Endothelial cell of umbilical vein (primary cell): ENCODE data around the gene LY6G6C. TPM values are rescaled to one million over a fixed set of nuclear protein-coding genes. Genes with fewer than 3 reads are reported as not detected.

ENCODE experiments used
- BruUV-seq: library from RNA; stranded (reverse); fragments of 400-500 nt; replicated peaks from 2 replicates; lab custom pipeline; 2021; lab: Mats Ljungman, UMichigan
- CTCF ChIA-PET: fragments of 300-600, 350-600 bp; sonication (Branson Sonifier 250); formaldehyde crosslinking; loops from one replicate; lab custom pipeline; 2021; ENCODE audit warnings: antibody characterized with exemption, inconsistent platforms; lab: Charles Lee
- POLR2A ChIA-PET: fragments of 300-600, 350-600 bp; sonication (Branson Sonifier 250); formaldehyde crosslinking; loops from one replicate; lab custom pipeline; 2021; ENCODE audit warnings: antibody characterized with exemption, inconsistent platforms; lab: Charles Lee
- DNase-seq: peaks from one replicate; pipeline ENCODE4 v3.0.0-alpha.2; 2011; ENCODE audit warnings: low read depth, low spot score
- FAIRE-seq: peaks from 2 replicates; lab custom pipeline; 2011; peaks lifted over from hg19 to GRCh38; lab: Jason Lieb, UNC
- H2AFZ ChIP-seq: 2 replicates; pipeline ENCODE4 v1.6.0; 2012; ENCODE audit warnings: low read depth, low read length, control low read depth, inconsistent platforms
- H3K27ac ChIP-seq: 2 replicates; pipeline ENCODE4 v1.5.1; 2011; ENCODE audit warnings: low read depth, mild to moderate bottlenecking, control low read depth, low read length, moderate library complexity; ENCODE audit not compliant: insufficient read depth
- H3K27me3 ChIP-seq, 2 experiments: 2 replicates each; pipeline versions ENCODE4 v1.6.0 to v1.6.1; 2011; ENCODE audit warnings: low read length in 2 of 2, mixed read lengths in 1 of 2; ENCODE audit not compliant: control insufficient read depth in 2 of 2, insufficient read depth in 2 of 2
- H3K36me3 ChIP-seq, 2 experiments: 2 replicates in 1 of 2; 3 replicates in 1 of 2; pipeline ENCODE4 v1.5.1; 2011; ENCODE audit warnings: low read length in 2 of 2, mild to moderate bottlenecking in 1 of 2, moderate library complexity in 1 of 2; ENCODE audit not compliant: control insufficient read depth in 2 of 2, insufficient read depth in 2 of 2; ENCODE audit errors: extremely low read depth in 1 of 2
- H3K4me1 ChIP-seq: 3 replicates; pipeline ENCODE4 v1.5.1; 2011; ENCODE audit warnings: mild to moderate bottlenecking, low read length; ENCODE audit not compliant: control insufficient read depth, insufficient read depth; ENCODE audit errors: extremely low read depth
- H3K4me2 ChIP-seq: 2 replicates; pipeline ENCODE4 v1.6.1; 2011; ENCODE audit warnings: low read length, control low read depth, mixed read lengths; ENCODE audit not compliant: insufficient read depth
- H3K4me3 ChIP-seq, 3 experiments: fragments of 200-600 bp in 1 of 3; sonication (generic), shearing (Covaris generic) in 1 of 3; replicated peaks in 1 of 3; 2 replicates each; pipeline ENCODE4 v1.5.1; 2011 to 2016; ENCODE audit warnings: control low read depth in 3 of 3, low read length in 3 of 3, mild to moderate bottlenecking in 2 of 3, inconsistent platforms in 1 of 3, low read depth in 1 of 3, moderate library complexity in 1 of 3; ENCODE audit not compliant: insufficient read depth in 1 of 3
- H3K79me2 ChIP-seq: 2 replicates; pipeline ENCODE4 v1.6.0; 2012; ENCODE audit warnings: low read length, inconsistent platforms; ENCODE audit not compliant: control insufficient read depth, insufficient read depth
- H3K9ac ChIP-seq: replicated peaks from 2 replicates; pipeline ENCODE3; 2011; ENCODE audit warnings: low read length, control low read depth; ENCODE audit not compliant: insufficient read depth; ENCODE audit errors: extremely low read depth
- H3K9me1 ChIP-seq: replicated peaks from 3 replicates; pipeline ENCODE4 v1.6.0; 2011; ENCODE audit warnings: mild to moderate bottlenecking, low read length; ENCODE audit not compliant: control insufficient read depth, insufficient read depth; ENCODE audit errors: extremely low read depth
- H3K9me3 ChIP-seq: replicated peaks from 2 replicates; pipeline ENCODE4 v1.5.1; 2012; ENCODE audit warnings: low read length, inconsistent platforms; ENCODE audit not compliant: control insufficient read depth, insufficient read depth
- H4K20me1 ChIP-seq: replicated peaks from 2 replicates; pipeline ENCODE3; 2011; ENCODE audit warnings: mild to moderate bottlenecking, low read length; ENCODE audit not compliant: control insufficient read depth, insufficient read depth; ENCODE audit errors: extremely low read depth
- EZH2 ChIP-seq: IDR thresholded peaks from 2 replicates; pipeline ENCODE4 v1.6.1; 2012; ENCODE audit warnings: borderline replicate concordance, low read depth, mild to moderate bottlenecking, moderate library complexity, low read length, inconsistent platforms; ENCODE audit not compliant: severe bottlenecking
- FOS ChIP-seq: IDR thresholded peaks from 2 replicates; pipeline ENCODE4 v1.6.1; 2011; ENCODE audit warnings: mild to moderate bottlenecking, low read length, moderate library complexity, borderline replicate concordance; ENCODE audit not compliant: insufficient read depth
- GATA2 ChIP-seq: IDR thresholded peaks from 2 replicates; pipeline ENCODE4 v1.7.0; 2011; ENCODE audit warnings: low read depth, mild to moderate bottlenecking, moderate library complexity, mixed read lengths, low read length; ENCODE audit not compliant: insufficient read length, insufficient read depth
- JUN ChIP-seq: IDR thresholded peaks from 2 replicates; pipeline ENCODE4 v1.6.1; 2011; ENCODE audit warnings: borderline replicate concordance, low read depth; ENCODE audit not compliant: insufficient read length, insufficient read depth
- MYC ChIP-seq: IDR thresholded peaks from one replicate; pipeline ENCODE4 v1.6.1; 2011; ENCODE audit warnings: mild to moderate bottlenecking, low read depth, low read length
- POLR2A ChIP-seq: IDR thresholded peaks from 2 replicates; pipeline ENCODE4 v1.6.1; 2012; ENCODE audit warnings: low read depth, mild to moderate bottlenecking, control low read depth, low read length
- POLR2AphosphoS5 ChIP-seq: IDR thresholded peaks from 2 replicates; pipeline ENCODE4 v1.6.1; 2012; ENCODE audit warnings: low read depth, mild to moderate bottlenecking, control low read depth, low read length, moderate library complexity; ENCODE audit not compliant: insufficient read depth
- dilution Hi-C: fragments of 300-500 bp; cut with MboI; formaldehyde crosslinking; loops from one replicate; pipeline ENCODE4 v1.15.0; 2019; ENCODE audit warnings: low sequenced_read_pairs; ENCODE audit not compliant: extremely low pct_ligation_motif_present
- intact Hi-C: fragments of 100-400 bp; cut with micrococcal nuclease; formaldehyde crosslinking; loops from one replicate; pipeline ENCODE4 v1.10.0; 2022
- polyA plus RNA-seq, 4 experiments: library from polyadenylated mRNA; depleted of rRNA in 3 of 4; stranded (reverse) in 3 of 4; unstranded in 1 of 4; fragments of >200 nt; gene quantifications; 2 replicates each; pipeline versions ENCODE4 v1.2.1 to v1.2.3, GENCODE V29; 2011 to 2012; ENCODE audit warnings: missing spikeins in 1 of 4
- total RNA-seq: library from RNA; stranded (reverse); gene quantifications from 2 replicates; pipeline ENCODE4 v1.2.3, GENCODE V29; 2021
- TF ChIP-seq, protein P1 (sequence below), 2 donors: IDR thresholded peaks; 1 replicate in 1 of 2; 2 replicates in 1 of 2; pipeline ENCODE4 v1.5.1; 2011; ENCODE audit warnings: low read length in 2 of 2, mild to moderate bottlenecking in 2 of 2, moderate library complexity in 2 of 2, control low read depth in 1 of 2, inconsistent platforms in 1 of 2, low read depth in 1 of 2; ENCODE audit not compliant: insufficient read depth in 1 of 2; ENCODE audit errors: extremely low read depth in 1 of 2
- TF ChIP-seq, protein P2 (sequence below): IDR thresholded peaks from 2 replicates; pipeline ENCODE4 v1.6.1; 2011; ENCODE audit not compliant: insufficient read depth, insufficient read length

Gene LY6G6C
- total and polyA plus RNA-seq, 2 donors (not counting 3 experiments of a cell fraction or from before 2014, with no cell fraction given) = 0.33 TPM; not detected in 1

DNA sequence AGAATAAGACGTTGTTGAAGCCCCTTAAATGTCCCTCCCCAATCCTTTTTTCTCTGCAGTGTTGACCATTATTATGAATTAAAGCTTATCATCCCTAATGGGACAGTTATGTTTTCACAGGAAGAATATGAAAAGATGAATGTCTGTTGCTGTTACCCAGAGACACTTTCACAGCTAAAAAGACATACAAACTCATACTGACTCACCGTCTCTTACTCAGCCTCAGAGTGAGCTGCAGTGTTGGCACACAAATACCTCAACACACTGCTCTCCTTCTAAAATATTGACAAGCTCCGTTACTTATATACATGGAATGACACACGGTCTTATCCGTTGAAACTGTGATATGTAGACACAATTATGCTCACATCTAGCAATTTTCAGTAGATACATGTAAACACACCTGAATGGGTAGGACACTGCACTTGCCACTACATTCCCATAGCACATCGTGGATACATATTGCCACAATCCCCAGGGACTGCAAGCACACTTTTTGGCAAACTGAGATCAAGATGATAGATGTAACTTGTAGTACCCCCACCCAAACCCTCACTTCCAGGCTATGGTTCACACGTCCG, 31.3 kb upstream of the LY6G6C start:
- no peak overlapping the region for H3K9ac ChIP-seq
- H4K20me1 ChIP-seq = no peaks in the 10 kb centered on the region
- FAIRE-seq = no peak
- H3K36me3 ChIP-seq = no peaks in the 10 kb centered on the region
- no peak overlapping the region for H3K27ac ChIP-seq
- dilution Hi-C loops = no loop called here
- peak; percentile 32 for TF ChIP-seq FOS
- TF ChIP-seq GATA2 = no peak
- TF ChIP-seq, protein P1, sequence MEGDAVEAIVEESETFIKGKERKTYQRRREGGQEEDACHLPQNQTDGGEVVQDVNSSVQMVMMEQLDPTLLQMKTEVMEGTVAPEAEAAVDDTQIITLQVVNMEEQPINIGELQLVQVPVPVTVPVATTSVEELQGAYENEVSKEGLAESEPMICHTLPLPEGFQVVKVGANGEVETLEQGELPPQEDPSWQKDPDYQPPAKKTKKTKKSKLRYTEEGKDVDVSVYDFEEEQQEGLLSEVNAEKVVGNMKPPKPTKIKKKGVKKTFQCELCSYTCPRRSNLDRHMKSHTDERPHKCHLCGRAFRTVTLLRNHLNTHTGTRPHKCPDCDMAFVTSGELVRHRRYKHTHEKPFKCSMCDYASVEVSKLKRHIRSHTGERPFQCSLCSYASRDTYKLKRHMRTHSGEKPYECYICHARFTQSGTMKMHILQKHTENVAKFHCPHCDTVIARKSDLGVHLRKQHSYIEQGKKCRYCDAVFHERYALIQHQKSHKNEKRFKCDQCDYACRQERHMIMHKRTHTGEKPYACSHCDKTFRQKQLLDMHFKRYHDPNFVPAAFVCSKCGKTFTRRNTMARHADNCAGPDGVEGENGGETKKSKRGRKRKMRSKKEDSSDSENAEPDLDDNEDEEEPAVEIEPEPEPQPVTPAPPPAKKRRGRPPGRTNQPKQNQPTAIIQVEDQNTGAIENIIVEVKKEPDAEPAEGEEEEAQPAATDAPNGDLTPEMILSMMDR (IDR thresholded peaks at IDR 0.05; ENCODE audit: extremely low read depth in 1 of 2, insufficient read depth in 1 of 2, low read depth in 1 of 2, low read length in 2 of 2) = no peak
- no peak for TF ChIP-seq POLR2AphosphoS5
- TF ChIP-seq JUN = no peak
- TF ChIP-seq MYC = no peak
- TF ChIP-seq, protein P2, sequence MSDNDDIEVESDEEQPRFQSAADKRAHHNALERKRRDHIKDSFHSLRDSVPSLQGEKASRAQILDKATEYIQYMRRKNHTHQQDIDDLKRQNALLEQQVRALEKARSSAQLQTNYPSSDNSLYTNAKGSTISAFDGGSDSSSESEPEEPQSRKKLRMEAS = no peak
- TF ChIP-seq EZH2 = no peak
- peak; percentile 18 for TF ChIP-seq POLR2A
- H3K27me3 ChIP-seq = no peaks in the 10 kb centered on the region
- no peaks in the 10 kb centered on the region for H3K9me3 ChIP-seq
- BruUV-seq = no TSS peak
- ChIA-PET CTCF (interaction anchor here (0.7 to 3.9 kb wide), 7 partner anchors 14 to 50 kb away, joined by 3 to 18 read pairs (median 5); partner anchors contain the start of genes ABHD16A, DDAH2 and VARS1), POLR2A (no interaction called here)
- H2AFZ ChIP-seq = no peak overlapping the region
- intact Hi-C loops = no loop called here
- H3K4me2 ChIP-seq = no peak overlapping the region
- H3K9me1 ChIP-seq = no peaks in the 10 kb centered on the region
- no peaks in the 10 kb centered on the region for H3K4me1 ChIP-seq
- no peaks in the 10 kb centered on the region for H3K79me2 ChIP-seq
- no peak for DNase-seq
- no peak overlapping the region for H3K4me3 ChIP-seq
